Activated CD4-positive, alpha-beta T cell treated with anti-CD3 and anti-CD28 coated beads, Interleukin-2, amount 50 U/mL, for 16 hours (primary cell): Measurements from ENCODE around the gene DLL4.

Source experiments
- DNase-seq: peaks from one replicate; pipeline ENCODE4 v3.0.0-alpha.2; 2020

DLL4 gene

DNA sequence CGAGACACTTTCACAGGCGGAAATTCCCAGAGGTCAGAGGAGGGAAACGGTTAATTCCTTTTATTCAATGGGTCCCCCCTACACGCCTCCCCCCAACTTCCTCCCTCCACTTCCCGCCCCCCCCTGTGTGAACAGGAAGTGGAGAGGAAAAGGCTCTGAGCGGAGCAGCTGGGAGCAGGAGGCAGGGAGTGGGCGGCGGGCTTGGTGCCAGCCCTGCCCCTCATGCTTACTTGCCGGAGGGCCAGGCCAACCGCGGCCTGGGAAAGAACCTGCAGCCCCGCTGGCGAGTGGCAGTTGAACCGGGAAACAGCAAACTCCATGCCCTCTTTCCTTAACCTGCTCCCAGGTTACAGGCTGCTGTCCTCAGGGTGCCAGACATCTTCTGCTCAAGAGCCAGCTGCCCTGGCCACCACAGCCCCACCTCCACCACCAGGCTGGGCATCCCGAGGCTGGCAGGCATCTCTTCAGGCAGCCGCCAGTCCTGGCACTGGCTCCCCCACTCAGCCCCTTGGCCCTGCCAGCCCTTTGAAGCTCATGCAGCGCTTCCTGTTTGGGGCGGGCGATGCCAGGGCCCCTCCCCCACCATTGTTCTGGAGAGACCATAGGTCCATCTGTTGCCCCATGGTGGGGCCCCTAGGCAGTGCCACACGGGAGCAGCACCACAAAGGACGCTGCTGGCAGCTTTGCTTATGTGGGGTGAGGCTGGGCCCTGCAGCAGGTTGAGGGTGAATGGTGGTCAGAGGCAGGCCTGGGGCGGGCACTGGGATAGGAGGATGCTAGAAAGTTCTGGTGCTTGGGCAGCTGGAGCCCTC, 21.9 kb upstream of the DLL4 start:
- DNase-seq: peak; percentile 64

DNA sequence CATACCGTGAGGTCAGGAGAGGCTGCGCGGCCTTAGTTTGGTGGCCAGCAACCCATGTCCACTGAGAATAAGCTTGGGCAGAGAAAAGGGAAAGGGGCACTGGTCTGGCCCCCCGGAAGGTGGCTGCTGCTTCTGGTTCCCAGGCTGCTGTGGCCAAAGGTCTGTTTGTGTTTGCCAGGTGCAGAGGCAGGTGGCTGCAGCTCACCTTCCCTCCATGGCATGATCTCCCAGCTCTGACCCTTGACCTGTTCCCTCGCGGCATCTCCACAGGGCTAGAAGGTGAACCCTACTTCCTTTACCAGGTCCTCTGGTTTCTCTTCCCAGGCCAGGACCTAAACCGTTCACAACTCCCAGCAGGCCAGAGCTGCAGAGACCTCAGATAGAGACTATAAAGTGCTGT, 21.0 kb upstream of the DLL4 start:
- DNase-seq: no peak

DNA sequence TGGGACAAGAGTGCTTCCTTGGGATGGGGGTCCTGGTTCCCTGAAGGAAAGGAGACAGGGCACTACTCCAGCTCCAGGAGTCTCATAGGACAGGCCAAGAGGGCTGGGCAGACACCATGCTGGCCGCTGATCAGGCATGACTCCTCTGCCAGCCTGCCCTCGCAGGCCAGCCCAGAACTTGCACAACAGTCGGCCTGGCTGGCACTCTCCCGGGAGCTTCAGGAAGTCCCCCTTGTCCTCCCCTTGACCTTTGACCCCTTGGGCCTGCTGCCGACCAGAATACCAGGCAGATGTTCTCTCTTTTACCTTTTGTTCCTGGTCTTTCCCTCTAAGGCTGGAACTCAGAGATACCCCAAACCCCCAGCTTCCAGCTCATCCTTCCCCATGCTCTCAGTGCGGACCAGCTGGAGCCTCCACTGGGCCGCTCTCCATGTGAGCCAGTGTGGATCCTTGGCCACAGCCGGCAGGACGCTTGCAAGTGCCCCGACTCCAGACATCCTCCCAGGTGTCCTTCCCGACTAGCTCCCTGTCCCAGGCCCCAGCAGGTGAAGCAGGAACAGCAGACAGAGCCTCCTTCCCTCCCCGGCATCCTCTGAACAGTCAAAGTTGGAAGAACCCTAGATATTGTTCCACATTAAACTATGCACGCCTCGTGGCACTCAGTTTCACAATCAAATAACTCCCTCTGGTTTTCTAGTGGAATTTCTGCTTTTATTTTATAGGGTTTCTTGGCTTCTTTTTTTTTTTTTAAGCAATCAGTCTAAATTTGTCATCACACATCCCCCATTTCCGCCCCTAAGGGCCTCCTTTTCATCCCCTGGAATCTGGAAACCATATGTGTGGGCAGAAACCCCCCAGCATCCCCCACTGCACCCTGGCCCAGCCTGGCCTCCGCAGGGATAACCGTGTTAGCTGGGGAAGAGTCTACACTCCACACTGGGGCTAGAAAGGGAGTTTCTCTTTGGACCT, 19.2 kb upstream of the DLL4 start:
- no peak for DNase-seq

DNA sequence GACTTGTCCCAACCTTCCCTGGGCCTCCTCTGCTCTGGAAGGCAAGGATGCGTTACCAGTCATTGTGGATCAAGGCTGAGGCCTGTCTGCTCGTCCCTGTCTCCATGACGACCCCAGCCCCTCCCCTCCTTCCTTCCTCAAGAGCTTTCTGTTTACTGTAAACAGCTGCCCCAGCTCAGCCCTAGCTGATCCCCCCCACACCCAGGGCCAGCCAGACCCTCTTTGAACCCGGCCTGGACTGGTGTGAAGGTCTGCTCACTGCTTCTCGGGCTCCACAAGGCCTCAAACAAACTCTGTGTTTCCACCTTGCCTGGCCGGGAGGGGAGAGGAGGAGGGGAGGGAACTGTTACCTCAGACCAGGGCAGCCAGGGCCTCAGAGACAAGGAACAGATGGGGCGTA, 18.0 kb upstream of the DLL4 start:
- DNase-seq: no peak

DNA sequence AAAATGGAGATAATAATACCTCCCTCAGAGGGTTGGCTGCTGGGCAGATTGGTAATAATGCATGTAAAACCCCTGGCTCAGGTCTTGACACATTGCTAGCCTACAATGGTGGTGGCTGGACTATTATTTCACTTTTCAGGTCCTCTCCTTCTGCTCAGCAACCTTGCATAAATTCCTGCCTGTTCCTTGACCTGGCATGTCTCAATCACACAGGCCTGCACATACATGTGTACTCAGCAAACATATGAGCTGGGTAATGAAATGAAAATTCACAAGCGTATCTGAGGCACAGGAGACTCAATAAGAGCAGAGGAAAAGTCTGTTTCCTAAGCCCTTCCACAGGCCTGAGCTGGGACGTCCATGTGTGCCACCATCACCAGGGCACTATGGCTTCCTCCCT, 17.4 kb upstream of the DLL4 start:
- DNase-seq: no peak

DNA sequence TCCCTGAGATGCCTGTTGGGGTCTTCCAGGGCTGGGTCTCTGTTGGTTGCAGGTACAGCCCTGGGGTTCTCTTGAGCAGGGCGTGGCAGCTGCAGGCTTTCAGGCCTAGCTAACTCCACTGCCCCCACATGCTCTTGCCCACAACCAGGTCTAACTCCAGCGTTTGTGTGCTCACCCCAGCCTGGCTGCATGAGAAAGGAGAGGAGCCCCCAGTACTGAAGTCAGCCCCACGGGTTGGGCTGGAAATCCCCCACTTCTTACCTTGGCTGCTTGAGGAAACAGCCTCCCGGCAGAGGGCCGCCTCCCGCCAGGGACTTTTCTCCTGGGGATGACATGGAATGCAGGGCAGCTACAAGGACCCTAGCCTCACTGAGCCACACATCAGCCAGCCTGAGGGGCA, 16.7 kb upstream of the DLL4 start:
- no peak for DNase-seq

DNA sequence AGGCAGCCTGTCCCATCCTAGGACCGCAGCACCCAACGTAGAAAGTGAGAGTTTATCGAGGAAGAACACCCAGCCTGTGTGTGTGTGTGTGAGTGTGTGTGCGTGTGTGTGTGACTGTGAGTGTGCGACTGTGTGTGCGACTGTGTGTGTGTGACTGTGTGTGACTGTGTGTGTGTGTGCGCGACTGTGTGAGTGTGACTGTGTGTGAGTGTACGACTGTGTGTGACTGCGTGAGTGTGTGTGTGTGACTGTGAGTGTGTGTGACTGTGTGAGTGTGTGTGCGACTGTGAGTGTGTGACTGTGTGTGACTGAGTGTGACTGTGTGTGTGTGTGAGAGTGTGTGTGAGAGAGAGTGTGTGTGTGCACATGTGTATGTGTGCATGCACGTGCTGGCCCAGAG, 15.1 kb upstream of the DLL4 start:
- DNase-seq: no peak

DNA sequence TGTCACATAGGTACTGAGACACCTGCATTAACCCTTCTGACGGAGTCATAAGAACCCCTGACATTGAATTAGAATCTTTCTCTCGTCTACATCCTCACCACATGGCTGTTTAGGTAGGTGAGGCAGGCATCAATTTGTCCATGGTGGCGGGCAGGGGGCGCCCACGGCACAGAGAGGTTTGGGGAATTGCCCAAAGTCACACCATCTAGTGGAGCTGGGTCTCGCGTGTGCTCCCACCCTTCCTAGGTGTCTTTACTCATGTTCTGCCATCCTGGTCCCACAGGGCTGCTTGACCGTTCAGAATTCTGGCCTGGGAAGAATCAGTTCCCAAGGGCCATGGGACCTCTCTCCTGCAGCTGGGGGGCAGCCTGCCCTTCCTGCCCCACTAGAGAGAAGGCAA, 14.7 kb upstream of the DLL4 start:
- DNase-seq: no peak

DNA sequence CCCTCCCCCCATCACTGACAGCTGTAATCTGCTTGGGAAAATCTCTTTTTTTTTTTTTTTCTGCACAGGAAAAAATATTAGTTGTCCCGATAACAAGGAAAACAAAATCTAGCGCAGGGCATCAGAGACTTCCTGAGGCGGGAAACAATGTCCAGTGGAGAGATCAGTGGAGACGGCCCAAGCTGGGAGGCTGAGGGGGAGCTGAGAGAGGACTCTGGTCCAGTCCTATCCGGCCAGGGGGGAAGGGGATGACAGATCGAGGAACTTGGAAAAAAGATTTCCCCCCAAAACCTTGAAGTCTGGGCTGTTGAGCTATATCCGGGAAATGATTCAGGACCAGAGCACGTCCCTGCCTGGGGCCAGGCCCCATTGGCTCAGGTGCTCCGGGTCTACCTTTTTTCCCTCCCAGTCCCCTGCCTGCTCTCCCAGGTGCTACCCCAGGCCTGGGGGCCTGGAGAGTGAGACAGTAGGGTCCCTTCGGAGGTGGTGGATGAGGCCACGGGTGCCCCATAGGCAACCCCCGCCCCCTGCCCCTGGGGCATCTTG, 14.0 kb upstream of the DLL4 start:
- DNase-seq: no peak

DNA sequence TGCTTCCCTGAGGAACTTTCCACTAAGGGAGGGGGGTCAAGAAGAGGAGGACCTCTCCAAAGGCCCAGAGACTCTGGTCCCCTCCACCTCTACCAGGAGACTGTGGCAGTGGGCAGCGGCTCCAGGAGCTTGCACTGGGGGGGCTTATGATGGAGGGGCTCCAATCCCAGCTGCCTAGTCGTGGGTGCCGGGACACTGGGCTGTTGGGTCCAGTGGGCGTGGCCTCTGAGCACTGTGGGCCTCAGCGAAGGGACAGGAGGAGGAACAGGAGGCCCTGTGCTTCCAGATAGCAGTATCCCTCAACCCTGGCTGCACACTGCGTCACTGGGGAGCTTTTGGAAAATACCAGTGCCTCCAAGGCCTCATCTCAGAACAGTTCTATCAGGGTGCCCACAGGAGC, 13.5 kb upstream of the DLL4 start:
- DNase-seq: no peak

DNA sequence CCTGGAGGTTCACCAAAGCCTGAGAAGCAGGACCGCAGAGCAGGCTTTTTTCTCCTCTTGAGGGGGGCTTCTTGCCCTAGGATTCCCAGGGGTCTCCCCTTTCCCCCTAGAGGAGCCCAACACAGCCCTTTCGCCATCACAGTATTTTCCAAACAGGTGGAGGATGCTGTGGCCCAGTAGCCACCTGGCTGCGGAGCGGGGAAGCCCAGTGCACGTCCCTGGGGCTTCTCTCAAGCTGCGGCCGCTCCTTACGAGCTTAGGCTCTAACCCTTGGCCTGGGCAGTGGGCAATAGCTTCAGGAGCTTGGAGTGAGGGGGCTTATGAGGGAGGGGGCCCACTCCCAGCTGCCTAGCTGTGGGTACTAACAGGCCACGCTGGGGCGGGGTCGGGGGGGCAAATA, 11.6 kb upstream of the DLL4 start:
- no peak for DNase-seq

DNA sequence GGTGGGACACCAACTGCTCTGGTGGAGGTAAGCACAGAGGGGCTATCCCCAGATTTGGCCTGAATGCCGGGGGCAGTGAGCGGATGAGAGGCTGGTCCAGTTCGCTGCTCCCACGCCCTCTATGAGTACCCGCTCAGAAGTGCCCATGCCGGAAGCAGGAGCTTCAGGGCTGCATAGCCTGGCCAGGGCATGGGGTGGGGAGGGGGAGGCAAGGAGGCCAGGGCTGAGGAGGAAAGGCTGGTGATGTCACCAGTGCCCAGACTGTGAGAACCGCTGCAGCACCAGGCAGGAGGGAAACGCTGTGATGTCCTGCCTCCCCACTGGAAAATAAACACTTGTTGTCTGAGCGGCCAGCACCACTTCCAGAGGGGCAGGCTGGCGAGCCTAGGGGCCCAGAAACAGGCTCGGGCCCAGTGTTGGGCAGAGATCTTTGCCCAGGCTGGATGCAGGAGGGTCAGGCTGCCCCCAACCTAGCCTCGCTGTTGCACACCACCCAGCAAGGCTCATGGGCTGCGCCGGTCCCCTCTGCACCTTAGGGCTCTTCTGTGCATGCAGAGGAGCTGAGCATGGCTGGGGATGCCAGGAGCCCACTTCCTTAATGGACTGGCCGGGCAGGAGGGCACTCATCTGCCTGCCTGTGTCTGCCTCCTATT, 10.9 kb upstream of the DLL4 start:
- DNase-seq: no peak

DNA sequence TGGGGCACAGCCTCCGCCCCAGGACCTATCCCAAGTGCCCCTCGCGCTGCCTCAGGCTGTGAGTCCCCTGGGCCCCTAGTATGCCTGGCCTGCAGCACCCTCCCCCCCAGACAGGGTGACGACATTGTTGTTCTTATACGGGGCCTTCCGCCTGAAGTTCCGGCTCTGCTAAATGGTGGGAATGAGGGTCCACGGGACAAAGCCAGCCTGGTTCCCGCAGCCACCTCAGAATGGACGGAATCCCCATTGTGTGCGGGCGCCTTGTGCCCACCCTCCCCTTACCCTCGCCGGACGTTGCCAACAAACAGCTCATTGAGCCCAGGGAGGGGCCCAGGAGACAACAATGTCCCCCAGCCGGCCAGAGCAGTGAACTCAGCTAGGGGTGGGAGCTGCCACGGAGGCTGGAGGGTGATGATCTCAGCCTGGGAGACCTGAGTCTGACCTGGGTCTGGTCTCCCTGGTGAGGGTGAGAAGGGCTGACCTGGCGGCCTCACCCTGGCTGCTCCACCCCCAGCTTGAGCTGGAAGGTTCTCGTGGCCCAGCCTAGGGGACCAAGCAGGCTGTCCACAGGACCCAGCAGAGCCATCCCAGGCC, 10.2 kb upstream of the DLL4 start:
- no peak for DNase-seq

DNA sequence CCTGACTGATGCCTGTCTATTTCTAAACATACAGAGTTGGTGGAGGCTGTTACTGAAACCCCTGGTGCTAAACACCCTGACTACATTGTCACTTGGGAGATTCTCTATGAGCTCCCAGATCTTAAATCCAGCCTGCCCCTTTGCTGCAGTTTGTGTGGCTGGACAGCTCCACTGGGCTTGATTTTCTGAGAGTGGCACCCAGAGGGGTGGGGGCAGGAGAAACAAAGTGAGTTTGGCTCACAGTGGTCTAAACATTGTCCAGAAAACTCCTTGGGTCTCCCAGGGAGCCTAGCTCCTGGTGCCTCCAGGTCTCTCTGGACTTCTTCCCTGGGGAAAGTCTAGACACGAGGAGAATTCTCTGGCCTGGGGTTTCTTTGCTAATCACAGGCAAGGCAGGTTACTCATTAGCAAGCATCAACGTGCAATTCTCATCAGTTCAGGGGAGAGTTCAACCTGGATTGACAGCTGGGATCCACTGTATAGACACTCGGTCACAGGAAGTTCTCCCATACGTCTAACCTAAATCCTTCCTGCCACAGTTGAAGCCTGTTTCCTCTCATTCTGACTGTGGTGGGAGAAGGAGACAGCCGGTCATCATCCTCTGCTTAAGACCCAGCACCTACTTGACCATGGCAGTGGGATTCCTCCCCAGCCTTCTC, 7.1 kb upstream of the DLL4 start:
- no peak for DNase-seq

DNA sequence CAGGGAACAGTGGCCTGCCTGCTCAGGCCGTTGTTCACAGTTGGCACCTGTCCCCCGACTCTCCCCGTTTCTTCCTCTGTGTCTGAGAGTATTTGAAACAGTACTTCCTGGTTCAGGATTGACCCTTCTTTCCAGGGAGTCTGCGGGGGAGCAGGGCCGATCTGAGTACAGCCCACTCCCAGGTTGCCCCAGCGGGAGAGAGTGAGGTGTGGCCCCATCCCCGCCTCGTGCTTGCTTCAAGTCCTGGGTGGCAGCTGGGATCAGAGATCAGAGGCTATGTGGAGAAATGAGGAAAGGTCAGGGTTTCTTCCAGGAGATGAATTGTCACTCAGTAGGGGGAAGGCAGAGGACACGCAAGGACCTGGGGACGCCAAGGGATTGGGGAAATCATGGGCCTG, 6.5 kb upstream of the DLL4 start:
- DNase-seq: no peak

DNA sequence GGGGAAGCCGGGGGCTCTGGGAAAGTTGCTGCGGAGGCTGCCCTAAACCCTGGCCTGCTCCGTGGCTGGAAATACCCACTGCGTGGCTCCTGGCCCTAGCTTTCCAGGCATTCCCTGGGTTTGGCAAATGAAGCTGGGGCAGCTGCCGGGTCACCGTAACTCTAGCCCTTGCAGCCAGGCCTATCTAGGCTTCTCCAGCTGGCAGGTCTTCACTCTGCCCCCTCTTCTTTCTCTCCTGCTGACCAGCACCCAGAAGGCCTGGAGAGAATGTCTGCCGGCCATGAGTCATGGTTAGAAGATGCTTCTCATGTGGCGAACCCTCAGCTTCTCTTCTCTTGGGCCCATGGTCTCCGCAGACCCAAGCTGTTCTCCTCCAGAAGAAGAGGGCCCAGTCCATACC, 5.6 kb upstream of the DLL4 start:
- no peak for DNase-seq

DNA sequence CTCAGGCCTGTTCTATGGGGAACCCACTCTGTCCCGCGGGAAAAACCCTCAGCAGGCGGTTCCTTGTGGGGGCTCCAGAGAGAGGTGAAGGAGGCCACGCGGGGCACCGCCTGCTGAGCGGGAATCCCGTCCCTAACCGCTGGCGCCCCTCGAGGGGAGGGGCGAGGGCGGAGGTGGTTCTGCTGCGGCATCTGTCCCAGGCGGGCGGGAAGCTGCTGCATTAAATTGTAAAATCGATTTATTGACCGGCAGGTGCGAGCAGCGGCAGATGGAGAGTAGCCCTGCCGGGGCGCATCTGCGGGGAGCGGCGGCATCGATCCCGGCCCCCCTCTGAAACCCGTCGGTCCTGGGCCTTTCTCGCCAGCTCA, 3.7 kb upstream of the DLL4 start:
- DNase-seq: no peak

DNA sequence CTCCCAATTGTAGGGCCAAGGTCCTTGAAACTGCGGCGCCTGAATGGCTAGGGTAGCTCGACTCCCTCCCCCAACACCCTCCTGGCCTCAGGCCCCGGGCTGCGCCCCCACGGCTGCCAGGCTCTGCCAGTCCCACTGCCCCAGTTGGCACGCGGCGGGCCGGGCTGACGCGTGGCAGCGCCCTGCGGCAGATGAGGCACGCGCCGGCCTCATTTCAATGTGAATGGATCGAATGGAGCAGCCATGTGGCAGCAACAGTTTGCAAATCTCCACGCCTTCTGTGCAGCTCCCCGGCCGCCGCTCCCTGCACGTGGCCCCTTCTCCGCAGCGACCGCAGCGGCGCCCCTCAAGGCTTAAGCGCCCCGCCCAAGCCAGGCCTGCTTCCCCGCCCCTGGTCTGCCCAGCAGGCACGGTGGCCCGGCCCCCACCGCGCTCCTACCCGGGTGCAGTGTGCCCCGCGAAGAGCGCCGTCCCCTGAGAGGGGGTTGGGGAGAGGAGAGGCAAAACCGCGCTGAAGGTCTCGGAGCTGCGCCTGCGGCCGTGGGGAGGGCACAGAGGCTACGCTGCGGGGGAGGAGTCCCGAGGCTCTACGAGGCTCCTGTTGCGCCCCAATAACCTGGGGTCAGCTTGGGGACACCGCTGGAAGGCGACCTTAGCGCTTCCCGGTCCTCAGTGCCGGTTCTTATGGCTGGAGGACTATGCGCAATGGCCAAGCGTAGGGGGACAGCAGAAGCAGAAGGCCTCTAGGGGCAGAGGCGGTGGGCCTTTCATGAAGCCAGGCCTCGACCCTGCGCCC, 3.1 kb upstream of the DLL4 start:
- no peak for DNase-seq

DNA sequence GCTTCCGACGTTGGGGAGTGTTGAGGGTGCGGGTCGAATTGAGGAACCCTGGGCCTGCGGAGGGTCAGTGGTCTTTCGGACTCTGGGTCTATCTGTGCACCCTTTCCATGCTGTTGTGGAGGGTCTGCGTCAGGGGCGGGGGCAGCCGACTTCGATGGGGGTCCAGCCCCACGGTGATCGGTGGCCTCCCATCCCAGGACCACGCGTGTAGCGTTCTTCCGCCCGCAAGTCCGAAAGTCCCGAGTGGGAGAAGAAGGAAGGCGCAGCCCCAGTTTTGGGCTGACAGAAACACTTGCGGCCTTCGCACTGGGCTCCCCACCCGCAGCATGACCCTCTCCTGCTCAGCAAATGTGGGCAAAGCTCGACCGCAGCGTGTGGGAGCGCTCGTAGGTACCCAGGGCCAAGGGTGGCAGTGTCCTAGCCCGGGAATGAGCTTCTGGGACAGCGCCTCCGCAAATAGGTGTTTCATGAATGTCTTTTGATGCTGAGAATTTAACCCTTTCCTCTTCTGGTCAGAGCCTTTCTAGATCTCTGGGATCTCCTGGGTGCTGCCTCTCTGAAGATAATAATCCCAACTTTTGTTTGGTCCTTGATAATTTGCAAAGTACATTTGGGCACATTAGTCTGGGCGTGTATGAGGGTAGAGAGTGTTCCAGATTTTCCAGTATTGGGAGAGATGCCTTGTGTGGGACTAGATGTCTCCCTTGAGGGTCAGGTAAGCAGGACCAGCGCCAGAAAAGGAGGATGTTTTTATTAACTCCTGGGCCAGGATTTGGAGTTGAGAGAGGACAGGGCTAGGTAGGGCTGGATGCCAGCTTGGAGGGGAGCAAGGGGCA, 2.3 kb upstream of the DLL4 start:
- DNase-seq: no peak

DNA sequence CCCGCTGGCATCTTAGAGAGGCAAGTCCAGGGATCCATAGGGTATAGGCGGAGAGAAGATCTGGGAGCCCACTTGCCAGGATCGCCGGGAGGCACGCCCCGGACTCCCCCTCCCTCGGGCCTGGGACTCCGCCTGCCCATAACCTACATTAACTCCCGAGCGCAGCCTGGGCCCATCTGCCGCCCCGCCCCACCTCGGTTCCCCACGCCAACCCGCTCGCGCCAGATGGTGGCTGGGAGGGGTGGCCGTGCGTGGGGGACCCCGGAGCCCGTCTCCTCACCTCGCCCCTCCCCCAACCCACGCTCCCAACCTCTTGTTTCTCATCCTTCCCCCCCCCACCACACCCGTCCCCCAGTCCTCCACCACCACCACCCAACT, 1.7 kb upstream of the DLL4 start:
- DNase-seq: no peak
